ENCODE data around the gene TANC1.

DNA sequence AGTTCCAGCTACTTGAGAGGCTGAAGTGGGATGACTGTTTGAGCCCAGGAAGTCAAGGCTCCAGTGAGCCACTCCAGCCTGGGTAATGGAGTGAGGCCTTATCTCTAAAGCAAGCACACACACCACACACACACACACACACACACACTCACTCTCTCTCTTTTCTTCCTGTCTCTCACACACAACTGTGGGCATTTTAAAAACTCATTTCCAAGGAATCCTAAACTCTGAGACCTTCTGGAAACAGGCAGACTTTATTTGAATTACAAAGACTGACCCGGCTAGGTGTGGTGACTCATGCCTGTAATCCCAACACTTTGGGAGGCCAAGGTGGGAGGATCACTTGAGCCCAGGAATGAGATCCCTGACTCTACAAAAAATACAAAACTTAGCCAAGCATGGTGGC, 296.7 kb downstream of the TANC1 start:
- TF ChIP-seq, protein P1, sequence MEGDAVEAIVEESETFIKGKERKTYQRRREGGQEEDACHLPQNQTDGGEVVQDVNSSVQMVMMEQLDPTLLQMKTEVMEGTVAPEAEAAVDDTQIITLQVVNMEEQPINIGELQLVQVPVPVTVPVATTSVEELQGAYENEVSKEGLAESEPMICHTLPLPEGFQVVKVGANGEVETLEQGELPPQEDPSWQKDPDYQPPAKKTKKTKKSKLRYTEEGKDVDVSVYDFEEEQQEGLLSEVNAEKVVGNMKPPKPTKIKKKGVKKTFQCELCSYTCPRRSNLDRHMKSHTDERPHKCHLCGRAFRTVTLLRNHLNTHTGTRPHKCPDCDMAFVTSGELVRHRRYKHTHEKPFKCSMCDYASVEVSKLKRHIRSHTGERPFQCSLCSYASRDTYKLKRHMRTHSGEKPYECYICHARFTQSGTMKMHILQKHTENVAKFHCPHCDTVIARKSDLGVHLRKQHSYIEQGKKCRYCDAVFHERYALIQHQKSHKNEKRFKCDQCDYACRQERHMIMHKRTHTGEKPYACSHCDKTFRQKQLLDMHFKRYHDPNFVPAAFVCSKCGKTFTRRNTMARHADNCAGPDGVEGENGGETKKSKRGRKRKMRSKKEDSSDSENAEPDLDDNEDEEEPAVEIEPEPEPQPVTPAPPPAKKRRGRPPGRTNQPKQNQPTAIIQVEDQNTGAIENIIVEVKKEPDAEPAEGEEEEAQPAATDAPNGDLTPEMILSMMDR (IDR thresholded peaks at IDR 0.05), result no peak
- TF ChIP-seq POLR2A (IDR thresholded peaks at IDR 0.05), result no peak
